GM19023 (cell line): ENCODE measurements around the gene LDLRAD4.
A peak's percentile ranks its signal among the peaks of the same experiment; 100 is the strongest.
"Not testable (repeated sequence)": the region's sequence is repeated elsewhere in the genome, so short reads cannot be mapped to it uniquely, and the experiment has no call there.

ENCODE experiments used
- ATAC-seq: cut with Tn5 transposase; IDR thresholded peaks from one replicate; pipeline ENCODE4 v1.9.1; 2021; ENCODE audit warnings: mild to moderate bottlenecking, moderate library complexity; ENCODE audit not compliant: unreplicated experiment

The LDLRAD4 gene

DNA sequence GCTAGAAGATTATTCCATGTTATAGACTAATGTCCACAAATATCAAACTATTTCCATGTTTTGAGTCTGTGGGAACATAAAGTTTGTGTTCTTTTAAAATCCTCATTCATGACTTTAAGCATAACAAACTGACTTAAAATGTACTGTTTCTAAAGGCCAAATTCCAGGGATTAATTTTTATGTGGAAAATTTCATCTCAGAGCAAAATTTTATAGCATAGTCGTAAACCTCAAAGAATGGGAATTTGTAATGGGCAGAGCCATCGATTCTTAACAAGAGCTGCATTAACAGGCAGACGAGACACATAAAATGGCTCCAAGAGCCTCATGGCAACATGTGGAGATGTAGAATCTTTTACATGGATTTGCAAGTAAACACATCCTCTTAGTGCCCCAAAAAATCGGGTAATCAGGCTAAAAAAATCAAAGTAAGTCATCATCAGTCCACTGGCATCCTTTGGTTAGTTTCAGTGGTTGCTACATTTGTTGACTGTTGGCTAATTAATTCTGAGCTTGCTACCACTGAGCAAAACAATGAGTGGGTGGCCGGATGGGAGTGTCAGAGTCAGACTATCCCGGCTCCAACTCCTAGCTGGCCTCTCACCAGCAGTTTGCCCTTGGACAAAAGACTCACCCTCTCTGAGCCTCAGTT lies 388.2 kb downstream of the LDLRAD4 start:
- no peak for ATAC-seq

DNA sequence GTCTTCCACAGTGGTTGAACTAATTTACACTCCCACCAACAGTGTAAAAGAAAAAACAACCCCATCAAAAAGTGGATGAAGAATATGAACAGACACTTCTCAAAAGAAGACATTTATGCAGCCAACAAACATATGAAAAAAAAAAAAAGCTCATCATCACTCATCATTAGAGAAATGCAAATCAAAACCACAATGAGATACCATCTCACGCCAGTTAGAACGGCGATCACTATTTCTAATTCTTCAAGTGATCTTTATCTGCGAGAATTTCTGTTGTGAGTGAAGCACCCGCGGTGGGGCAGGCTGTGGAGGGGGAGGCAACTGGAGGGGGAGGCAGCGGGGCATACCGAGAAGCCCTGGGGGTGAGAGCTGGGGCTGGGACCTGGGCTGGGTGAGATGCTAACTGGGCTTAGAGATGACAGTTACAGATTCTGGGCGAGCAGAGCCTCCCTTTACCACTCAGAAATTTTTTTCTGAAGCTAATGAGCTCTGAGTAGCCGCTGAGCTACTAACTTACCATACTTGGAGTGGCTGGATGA lies 389.5 kb downstream of the LDLRAD4 start:
- ATAC-seq, result not testable (repeated sequence)

DNA sequence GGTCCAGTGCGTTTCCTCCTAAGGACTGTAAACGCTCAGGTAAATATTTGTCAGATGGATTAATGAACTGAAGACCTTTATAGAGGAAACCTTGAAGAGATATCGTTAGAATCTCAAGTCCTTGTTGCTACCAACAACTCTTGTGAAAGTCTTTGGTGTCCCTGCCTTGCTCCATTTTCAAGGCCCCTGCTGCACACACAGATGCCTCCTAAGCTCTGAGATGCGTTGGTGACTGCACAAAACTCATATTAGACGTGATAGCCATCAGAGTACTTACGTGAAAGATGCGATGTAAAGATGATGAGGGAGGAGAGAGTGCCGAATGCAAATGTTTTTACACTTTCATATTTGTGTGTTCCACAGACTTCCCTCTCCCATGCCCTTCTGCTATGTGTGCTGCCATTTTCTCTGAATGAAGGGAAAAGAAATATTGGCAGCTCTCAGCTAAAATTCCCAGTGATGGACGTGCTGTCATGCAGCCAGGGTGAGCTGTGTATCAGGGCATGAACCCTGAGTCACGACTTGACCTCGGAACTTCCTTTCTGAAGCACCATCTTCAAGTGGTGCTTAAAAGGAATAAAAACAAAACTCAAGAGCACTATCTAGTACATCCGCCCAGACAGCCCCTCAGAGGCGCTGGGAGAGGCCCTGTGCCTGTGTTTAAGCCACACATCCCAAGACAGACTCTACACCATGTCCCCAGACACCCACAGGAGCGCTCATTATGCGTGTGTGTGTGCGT lies 390.4 kb downstream of the LDLRAD4 start:
- no peak for ATAC-seq

DNA sequence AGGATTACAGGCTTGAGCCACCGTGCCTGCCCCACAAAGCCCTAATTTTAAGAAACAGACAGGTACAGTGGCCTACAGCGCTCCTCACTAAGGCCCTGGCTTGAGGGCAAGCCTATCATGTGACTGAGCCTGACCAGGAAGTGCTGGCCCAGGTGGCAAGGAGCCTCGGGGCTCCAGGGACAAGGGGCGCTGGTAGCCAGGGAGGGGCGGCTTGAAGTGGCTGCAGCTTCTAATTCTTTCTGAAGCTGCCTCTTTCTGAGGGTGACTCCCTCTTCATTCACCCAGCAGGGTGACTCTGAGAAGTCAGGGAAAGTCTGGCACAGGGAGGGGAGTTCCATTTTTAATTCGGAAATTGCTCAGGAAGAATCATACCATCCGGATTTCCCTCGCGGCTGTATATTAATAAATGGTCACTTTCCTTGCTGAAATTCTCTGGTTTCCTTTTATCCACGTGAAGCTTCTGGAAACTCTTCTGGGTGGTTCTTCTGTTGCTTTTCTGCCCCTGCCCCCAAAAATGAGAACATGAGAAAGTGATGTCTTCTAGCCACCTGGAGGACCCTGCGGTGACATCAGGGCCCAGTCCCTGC lies 392.1 kb downstream of the LDLRAD4 start:
- ATAC-seq, result no peak

- ATAC-seq, result peak; percentile 26
Observed at GRCh38 chr18:13611142-13611600, 392.6 kb downstream of the LDLRAD4 start.

DNA sequence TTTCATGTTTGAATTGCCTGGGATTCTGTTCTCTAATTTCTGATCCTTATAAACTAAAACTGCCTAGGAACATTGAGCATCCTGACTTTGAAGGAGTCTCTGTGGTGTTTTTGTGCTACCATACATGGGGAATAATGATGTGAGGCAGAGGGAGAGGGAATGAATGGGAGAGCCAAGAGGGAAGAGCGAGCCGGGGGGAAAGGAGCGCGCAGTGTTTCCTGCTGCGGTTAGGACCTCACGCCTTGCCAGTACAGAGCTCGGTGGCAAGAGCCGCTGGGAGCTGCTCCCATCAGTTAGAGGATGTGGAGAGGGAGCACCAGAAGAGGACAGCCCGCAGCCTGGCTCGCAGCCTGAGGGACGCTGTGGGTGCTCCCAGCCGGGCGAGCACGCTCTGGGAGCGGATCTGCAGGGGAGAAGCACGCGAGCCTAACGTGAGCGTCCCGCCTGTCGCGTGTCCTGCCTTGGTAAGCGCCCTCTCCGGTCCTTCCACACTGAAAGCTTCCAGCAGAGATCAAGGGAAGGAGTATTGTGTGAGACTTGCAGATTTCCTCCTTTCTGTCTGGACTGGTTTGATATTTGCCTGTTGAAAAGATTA lies 393.1 kb downstream of the LDLRAD4 start:
- ATAC-seq, result peak; percentile 3

DNA sequence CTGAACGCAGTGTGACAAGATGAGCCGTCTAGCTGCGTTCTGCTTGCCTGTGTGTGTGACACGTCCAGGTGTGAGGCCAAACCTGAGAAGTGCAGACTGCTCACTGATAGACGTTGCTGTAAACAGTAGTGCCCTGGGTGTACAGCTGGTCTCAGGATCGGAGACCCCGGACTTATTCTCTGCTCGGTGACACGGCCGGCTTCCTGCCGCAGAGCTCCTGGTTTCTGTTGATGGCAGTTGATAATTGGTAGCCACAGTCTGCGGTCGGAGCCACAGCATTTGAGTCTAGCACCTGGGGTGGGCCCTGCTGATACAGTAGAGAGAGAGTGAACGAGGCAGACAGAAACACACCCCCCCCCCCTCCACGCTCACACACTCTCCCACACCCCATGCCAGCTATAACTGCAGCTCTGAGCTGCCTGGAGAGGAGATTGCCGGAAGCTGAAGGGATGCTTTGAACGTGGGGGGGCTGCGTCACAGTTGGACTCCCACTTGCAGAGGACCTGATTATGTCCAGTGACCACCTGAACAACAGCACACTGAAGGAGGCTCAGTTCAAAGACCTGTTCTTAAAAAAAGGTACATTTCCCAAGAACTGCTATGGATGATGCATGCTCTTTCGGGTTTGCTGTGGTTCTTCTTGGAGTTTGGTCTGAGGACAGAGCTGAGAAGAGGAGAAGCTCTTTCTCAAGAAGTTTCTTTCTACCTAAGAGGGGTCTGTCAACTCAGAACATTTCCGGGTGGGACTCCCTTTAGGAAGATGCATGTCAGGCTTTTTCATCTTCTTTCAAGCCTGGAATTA lies 393.8 kb downstream of the LDLRAD4 start:
- ATAC-seq, result peak; percentile 69

GRCh38 chr18:13613099-13613498 lies 394.5 kb downstream of the LDLRAD4 start:
- no peak for ATAC-seq

DNA sequence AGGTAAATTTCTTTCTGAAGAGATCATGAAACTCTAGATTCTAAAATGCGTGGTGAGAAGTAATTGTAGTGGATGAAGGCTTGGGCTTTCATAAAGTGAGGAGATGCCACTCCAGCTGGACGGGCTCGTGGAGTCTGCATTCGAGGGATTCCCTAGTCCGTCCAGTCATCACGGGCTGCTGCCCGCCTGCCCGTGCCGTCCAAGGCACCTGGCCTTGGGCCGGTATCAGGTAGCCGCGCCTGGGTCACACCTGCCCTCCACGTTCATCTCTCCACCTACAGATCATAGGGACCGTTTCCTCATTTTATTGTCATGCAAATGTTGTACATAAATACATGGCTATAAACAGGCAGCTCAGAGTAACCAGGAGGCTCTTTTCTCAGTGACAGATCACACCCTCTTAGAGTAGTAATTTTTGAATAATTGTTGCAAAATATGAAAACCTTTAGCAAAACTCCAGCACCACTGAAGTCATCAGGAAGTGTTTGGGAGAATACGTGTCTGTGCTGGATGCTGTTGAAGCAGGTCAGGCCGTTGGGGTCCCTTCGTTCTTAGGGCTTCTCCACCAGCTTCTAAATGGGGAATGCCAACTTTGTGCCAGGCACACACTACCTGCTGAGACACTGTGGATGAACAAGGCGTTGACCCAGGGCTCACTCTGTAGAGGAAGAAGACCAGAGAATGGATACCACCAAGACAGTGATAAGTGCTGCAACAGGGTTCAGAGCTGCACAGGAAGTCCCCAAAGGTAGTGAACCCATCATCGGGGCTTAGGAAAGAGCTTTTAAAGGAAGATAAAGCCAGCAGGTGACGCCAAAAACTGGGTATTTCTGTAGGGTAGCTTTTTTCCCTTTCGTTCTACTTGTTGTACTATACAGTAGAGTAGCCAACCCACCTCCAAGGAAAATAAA lies 395.3 kb downstream of the LDLRAD4 start:
- ATAC-seq, result no peak

- ATAC-seq, result no peak
Observed at GRCh38 chr18:13614641-13615288, 396.2 kb downstream of the LDLRAD4 start.

GRCh38 chr18:13615432-13615861 lies 396.9 kb downstream of the LDLRAD4 start:
- ATAC-seq, result no peak

- no peak for ATAC-seq
Observed at GRCh38 chr18:13616041-13616440, 397.5 kb downstream of the LDLRAD4 start.

GRCh38 chr18:13616525-13617035 lies 398.0 kb downstream of the LDLRAD4 start:
- no peak for ATAC-seq

GRCh38 chr18:13617826-13618515 lies 399.4 kb downstream of the LDLRAD4 start:
- ATAC-seq, result no peak

GRCh38 chr18:13618760-13619438 lies 400.3 kb downstream of the LDLRAD4 start:
- no peak for ATAC-seq

DNA sequence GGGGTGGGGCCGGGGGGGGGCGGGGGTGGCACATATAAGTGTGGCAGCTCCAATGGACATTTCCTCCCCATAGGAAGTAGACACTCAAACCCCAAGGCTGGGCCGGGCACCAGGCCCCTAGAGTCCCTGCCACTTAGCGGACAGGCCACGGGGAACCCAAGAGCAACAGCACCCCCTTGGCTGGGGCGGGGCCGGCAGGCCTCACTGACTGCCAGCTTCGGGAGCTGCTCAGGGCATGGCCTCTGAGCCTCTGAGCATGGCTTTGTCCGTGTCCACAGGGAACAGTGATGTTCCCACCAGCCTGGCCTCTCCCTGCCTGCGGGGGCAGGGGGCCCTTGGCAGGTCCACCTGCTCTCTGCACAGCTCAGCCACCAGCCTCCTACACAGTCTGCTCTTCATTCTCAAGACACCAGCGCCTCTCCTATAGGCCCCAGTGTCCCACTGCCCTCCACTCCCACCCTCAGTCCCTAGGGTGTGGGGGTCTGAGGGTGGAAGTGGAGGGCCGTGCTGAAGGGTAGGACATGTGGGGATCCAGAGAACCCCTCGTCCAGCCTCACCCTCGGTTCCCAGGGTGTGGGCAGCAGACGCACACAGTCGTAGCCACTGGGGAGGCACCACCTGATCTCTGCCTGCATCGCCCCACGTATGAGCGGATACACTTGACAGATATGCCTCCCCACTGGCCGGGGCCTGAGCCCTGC lies 401.1 kb downstream of the LDLRAD4 start:
- no peak for ATAC-seq

DNA sequence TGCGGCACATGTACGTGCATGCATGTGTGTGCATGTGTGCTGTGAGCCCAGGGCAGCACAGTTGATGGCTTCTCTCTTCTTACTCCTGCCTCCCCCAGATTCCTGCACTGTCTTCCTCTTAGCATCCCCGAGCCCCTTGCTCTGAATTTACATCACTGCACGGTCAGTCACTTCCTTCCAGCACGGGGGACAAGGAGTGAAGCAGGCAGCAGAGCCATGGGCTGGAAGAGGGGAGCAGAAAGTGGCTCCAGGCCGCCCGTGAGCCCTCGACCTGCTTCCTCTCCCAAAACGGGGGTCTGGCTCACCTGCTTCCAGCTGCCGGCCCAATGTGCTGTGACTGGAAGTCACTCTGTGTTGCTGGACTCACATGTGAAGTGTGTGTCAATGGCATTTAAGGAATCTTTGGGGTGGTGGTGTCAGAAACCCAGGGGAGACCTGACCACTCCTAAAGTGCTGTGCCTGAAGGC lies 401.7 kb downstream of the LDLRAD4 start:
- no peak for ATAC-seq
